Activated naive CD8-positive, alpha-beta T cell (primary cell): ENCODE results near the gene LSM14A.

Experiments used
- H3K27ac Mint-ChIP-seq: one replicate; pipeline ENCODE4 v1.8.0; 2021; ENCODE audit warnings: mixed read lengths
- H3K27me3 Mint-ChIP-seq: one replicate; pipeline ENCODE4 v1.8.0; 2021; ENCODE audit warnings: mixed read lengths
- H3K36me3 Mint-ChIP-seq: one replicate; pipeline ENCODE4 v1.8.0; 2021; ENCODE audit warnings: mixed read lengths
- H3K4me1 Mint-ChIP-seq: one replicate; pipeline ENCODE4 v1.8.0; 2021; ENCODE audit warnings: low read depth, mixed read lengths
- H3K4me3 Mint-ChIP-seq: one replicate; pipeline ENCODE4 v1.8.0; 2021; ENCODE audit warnings: mild to moderate bottlenecking, mixed read lengths
- H3K9me3 Mint-ChIP-seq: one replicate; pipeline ENCODE4 v1.8.0; 2021; ENCODE audit warnings: low read depth, mixed read lengths

The LSM14A gene

GRCh38 chr19:34260771-34261173, 88.5 kb downstream of the LSM14A start:
- Mint-ChIP-seq H3K36me3 (peaks cover 8% of the 10 kb centered on the region), H3K27ac (peak overlapping the region; percentile 41), H3K9me3 (no peaks in the 10 kb centered on the region), H3K4me3 (no peak overlapping the region), H3K4me1 (peaks cover 61% of the 10 kb centered on the region), H3K27me3 (no peaks in the 10 kb centered on the region)

DNA sequence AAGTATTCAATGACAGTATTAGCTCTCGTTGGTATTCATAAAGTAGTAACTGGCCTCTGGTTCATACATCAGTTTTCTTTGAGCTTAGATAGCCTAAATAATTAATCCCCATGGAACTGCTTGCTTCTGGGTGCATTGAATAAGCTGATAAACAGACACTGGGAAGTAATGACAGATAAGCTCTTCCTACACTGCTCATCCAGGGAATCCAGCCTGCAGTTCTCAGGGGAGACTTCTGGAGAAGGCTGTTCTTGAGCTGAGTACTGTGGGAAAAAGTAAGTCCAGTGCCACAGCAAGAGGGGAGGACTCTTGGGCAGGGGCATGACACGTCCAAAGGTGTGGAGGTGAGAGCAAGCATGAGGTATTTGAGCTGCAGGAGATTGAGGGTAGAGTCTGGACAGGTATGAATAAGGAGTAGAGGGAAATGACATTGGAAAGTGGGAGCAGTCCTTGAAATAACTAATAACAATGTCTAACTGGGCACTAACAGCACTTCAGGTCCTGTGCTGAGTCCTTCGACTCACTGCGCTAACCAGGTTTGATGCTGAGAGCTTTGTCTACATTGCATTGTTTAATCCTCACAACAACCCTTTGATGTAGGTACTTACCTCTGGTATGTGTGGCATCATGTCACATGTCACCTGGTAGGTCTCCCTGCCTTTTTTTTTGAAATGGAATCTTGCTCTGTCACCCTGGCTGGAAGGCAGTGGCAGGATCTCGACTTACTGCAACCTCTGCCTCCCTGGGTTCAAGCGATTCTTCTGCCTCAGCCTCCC, 89.2 kb downstream of the LSM14A start:
- H3K9me3 Mint-ChIP-seq: no peaks in the 10 kb centered on the region
- peaks cover 8% of the 10 kb centered on the region for H3K36me3 Mint-ChIP-seq
- H3K27ac Mint-ChIP-seq: peak overlapping the region; percentile 80
- peaks cover 67% of the 10 kb centered on the region for H3K4me1 Mint-ChIP-seq
- no peaks in the 10 kb centered on the region for H3K27me3 Mint-ChIP-seq
- H3K4me3 Mint-ChIP-seq: no peak overlapping the region

- Mint-ChIP-seq H3K9me3 (no peaks in the 10 kb centered on the region), H3K36me3 (peaks cover 6% of the 10 kb centered on the region), H3K27ac (no peak overlapping the region), H3K4me3 (no peak overlapping the region), H3K27me3 (no peaks in the 10 kb centered on the region), H3K4me1 (peaks cover 61% of the 10 kb centered on the region)
Observed at GRCh38 chr19:34263745-34264237, 91.5 kb downstream of the LSM14A start.

DNA sequence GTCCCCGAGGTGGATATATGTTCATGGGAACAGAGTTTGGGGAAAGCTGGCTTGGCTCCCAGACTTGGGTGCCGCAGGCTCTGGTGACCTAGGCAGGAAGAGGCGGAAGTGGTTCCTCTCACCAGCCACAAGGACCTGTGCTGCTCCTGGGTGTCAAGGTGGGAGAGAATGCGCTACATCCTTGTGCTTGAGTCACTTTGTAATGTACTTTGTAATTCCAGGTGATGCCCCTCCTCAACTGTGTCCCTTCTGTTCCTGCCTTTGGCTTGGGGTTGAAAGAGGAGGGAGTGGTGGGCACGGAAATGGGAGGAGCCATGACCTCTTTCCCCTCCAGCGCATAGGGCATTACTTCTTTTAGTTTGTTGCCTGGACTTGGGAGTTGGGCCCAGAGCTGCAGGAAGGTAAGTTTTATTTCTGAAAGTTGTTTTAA, 92.9 kb downstream of the LSM14A start:
- H3K4me1 Mint-ChIP-seq: peaks cover 63% of the 10 kb centered on the region
- no peak overlapping the region for H3K27ac Mint-ChIP-seq

DNA sequence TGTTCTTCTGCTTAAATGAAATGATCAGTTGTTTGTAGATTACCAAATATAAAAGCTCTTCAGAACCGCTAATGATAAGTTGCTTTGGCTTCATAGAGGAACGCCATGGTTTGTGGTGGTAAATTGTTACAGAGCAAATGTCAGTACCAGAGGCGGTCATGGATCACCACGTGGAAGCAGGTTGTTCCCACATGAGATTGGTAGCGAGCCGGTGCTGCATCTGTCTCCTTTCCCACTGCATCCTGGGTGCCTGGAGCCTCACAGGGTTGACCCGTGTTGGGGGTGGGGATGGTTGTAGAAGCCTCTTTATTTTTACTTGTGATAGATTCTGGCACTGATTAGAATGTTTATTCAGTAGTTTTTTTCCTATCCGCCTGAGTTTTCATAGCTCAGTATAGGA, 96.8 kb downstream of the LSM14A start:
- Mint-ChIP-seq H3K36me3 (no peaks in the 10 kb centered on the region), H3K4me3 (peak overlapping the region; percentile 62), H3K9me3 (no peaks in the 10 kb centered on the region), H3K4me1 (peaks cover 75% of the 10 kb centered on the region), H3K27me3 (no peaks in the 10 kb centered on the region), H3K27ac (peak overlapping the region; percentile 74)

More for the DNA sequence above, 92.9 kb downstream of the LSM14A start:
- H3K9me3 Mint-ChIP-seq: no peaks in the 10 kb centered on the region
- H3K36me3 Mint-ChIP-seq: peaks cover 4% of the 10 kb centered on the region
- H3K4me3 Mint-ChIP-seq: no peak overlapping the region
- no peaks in the 10 kb centered on the region for H3K27me3 Mint-ChIP-seq

DNA sequence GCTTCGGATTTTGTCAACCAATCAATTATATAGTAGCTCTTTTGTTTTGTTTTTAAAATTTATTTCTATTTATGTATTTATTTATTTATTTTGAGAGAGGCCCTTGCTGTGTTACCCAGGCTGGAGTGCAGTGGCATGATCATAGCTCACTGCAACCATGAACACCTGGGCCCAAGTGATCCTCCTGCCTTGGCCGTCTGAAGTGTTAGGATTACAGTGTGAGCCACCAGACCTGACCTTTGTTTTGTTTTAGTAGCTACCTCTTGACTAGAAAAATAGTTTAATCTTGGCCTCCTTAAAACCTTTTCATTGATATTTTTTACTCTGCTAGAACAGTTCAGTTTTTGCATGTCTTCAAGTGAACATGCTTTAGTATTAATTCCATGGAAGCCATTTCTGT, 97.2 kb downstream of the LSM14A start:
- Mint-ChIP-seq H3K4me3 (peak overlapping the region; percentile 69), H3K9me3 (no peaks in the 10 kb centered on the region), H3K4me1 (peaks cover 78% of the 10 kb centered on the region), H3K27me3 (no peaks in the 10 kb centered on the region), H3K27ac (peak overlapping the region; percentile 88), H3K36me3 (no peaks in the 10 kb centered on the region)

DNA sequence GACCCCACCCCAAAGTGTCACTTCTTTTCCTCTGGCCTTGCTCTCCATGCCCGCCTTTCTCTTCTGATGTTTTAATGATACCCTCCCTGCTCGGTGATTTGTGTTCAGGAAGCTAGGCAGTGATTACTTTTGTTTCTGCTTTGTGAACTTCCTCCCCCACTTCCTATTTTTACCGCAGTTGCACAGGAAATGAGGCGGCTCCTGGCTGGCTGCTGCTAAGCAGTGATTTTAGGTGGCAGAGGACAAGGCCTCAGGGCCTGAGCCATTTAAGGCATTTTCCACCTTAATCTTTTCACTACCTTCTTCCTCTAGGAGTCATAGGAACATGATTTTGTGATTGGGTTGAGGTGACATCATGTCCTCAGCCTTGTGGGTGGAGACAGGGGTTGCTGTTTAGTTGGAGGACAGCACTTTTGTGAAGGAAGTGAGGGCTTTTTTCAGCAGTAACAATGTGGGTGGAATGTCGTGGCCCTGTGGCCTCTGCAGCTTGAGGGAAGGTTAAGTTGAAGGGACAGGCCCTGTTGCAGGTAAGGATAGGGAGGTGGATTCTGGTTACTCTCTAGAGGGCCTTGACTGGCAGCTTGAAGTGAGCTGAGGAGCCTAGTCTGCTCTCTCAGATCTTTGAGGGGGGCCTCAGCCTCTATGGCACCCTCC, 97.8 kb downstream of the LSM14A start:
- Mint-ChIP-seq H3K27ac (peak overlapping the region; percentile 88), H3K9me3 (no peaks in the 10 kb centered on the region), H3K4me3 (peak overlapping the region; percentile 69), H3K36me3 (no peaks in the 10 kb centered on the region), H3K27me3 (no peaks in the 10 kb centered on the region), H3K4me1 (peaks cover 78% of the 10 kb centered on the region)

DNA sequence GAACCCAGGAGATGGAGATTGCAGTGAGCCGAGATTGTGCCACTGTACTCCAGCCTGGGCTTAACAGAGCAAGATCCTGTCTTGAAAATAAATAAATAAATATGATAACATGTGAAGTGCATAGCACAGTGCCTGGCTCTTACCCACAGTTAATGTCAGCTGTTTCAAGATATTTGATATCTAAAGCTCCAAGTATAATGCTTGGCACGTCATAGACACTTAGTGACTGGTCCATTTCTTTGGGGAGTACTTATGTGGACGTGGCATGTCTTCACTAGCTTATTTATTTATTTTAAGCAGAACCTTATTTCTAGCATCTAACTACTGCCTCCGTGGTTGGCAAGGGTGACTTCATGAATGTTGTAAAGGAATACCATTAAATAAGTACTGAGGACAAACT, 100.8 kb downstream of the LSM14A start:
- Mint-ChIP-seq H3K27ac (no peak overlapping the region), H3K4me1 (peaks cover 83% of the 10 kb centered on the region), H3K36me3 (no peaks in the 10 kb centered on the region), H3K4me3 (no peak overlapping the region), H3K27me3 (no peaks in the 10 kb centered on the region), H3K9me3 (no peaks in the 10 kb centered on the region)

- H3K9me3 Mint-ChIP-seq: no peaks in the 10 kb centered on the region
- no peak overlapping the region for H3K4me3 Mint-ChIP-seq
- H3K27ac Mint-ChIP-seq: no peak overlapping the region
- peaks cover 3% of the 10 kb centered on the region for H3K36me3 Mint-ChIP-seq
- H3K4me1 Mint-ChIP-seq: peaks cover 80% of the 10 kb centered on the region
- H3K27me3 Mint-ChIP-seq: no peaks in the 10 kb centered on the region
Observed at GRCh38 chr19:34274284-34274826, 102.1 kb downstream of the LSM14A start.

- no peaks in the 10 kb centered on the region for H3K27me3 Mint-ChIP-seq
- H3K36me3 Mint-ChIP-seq: peaks cover 3% of the 10 kb centered on the region
- H3K9me3 Mint-ChIP-seq: no peaks in the 10 kb centered on the region
- H3K4me3 Mint-ChIP-seq: no peak overlapping the region
- H3K27ac Mint-ChIP-seq: no peak overlapping the region
- H3K4me1 Mint-ChIP-seq: peaks cover 76% of the 10 kb centered on the region
Observed at GRCh38 chr19:34274827-34275625, 102.7 kb downstream of the LSM14A start.

- Mint-ChIP-seq H3K27me3 (no peaks in the 10 kb centered on the region), H3K36me3 (peaks cover 3% of the 10 kb centered on the region), H3K4me1 (peaks cover 71% of the 10 kb centered on the region), H3K9me3 (no peaks in the 10 kb centered on the region), H3K27ac (no peak overlapping the region), H3K4me3 (no peak overlapping the region)
Observed at GRCh38 chr19:34275705-34276104, 103.4 kb downstream of the LSM14A start.

- H3K36me3 Mint-ChIP-seq: peaks cover 3% of the 10 kb centered on the region
- no peaks in the 10 kb centered on the region for H3K9me3 Mint-ChIP-seq
- H3K27me3 Mint-ChIP-seq: no peaks in the 10 kb centered on the region
- no peak overlapping the region for H3K4me3 Mint-ChIP-seq
- no peak overlapping the region for H3K27ac Mint-ChIP-seq
- peaks cover 67% of the 10 kb centered on the region for H3K4me1 Mint-ChIP-seq
Observed at GRCh38 chr19:34276614-34277013, 104.3 kb downstream of the LSM14A start.

GRCh38 chr19:34277244-34277643, 104.9 kb downstream of the LSM14A start:
- Mint-ChIP-seq H3K9me3 (no peaks in the 10 kb centered on the region), H3K4me3 (no peak overlapping the region), H3K36me3 (peaks cover 3% of the 10 kb centered on the region), H3K27me3 (no peaks in the 10 kb centered on the region), H3K27ac (no peak overlapping the region), H3K4me1 (peaks cover 66% of the 10 kb centered on the region)

- H3K36me3 Mint-ChIP-seq: peaks cover 3% of the 10 kb centered on the region
- peaks cover 68% of the 10 kb centered on the region for H3K4me1 Mint-ChIP-seq
- H3K9me3 Mint-ChIP-seq: no peaks in the 10 kb centered on the region
- H3K4me3 Mint-ChIP-seq: no peak overlapping the region
- no peak overlapping the region for H3K27ac Mint-ChIP-seq
- H3K27me3 Mint-ChIP-seq: no peaks in the 10 kb centered on the region
Observed at GRCh38 chr19:34278783-34279182, 106.5 kb downstream of the LSM14A start.
